Ascending aorta (tissue), 2 donors: ENCODE measurements around the gene SREBF2. TPM values are rescaled to one million over a fixed set of nuclear protein-coding genes. Genes with fewer than 3 reads are reported as not detected.

ENCODE experiments used
- DNase-seq, 2 donors: peaks; one replicate each; pipeline ENCODE4 v3.0.0-alpha.2; 2019; ENCODE audit warnings: low spot score in 2 of 2
- H3K27ac ChIP-seq, 2 donors: fragments of 200-600 bp; sonication (generic); one replicate each; pipeline ENCODE4 v1.5.1; 2016 to 2017; ENCODE audit warnings: mild to moderate bottlenecking in 1 of 2
- H3K27me3 ChIP-seq: fragments of 200-600 bp; sonication (generic); one replicate; pipeline ENCODE4 v1.5.1; 2017
- H3K36me3 ChIP-seq, 2 donors: fragments of 200-600 bp; sonication (generic); one replicate each; pipeline ENCODE4 v1.5.1; 2016
- H3K4me1 ChIP-seq, 2 donors: fragments of 200-600 bp; sonication (generic); one replicate each; pipeline ENCODE4 v1.5.1; 2016 to 2017; ENCODE audit warnings: mild to moderate bottlenecking in 1 of 2
- H3K4me3 ChIP-seq, 2 donors: fragments of 200-600 bp; sonication (generic); one replicate each; pipeline ENCODE4 v1.5.1; 2016 to 2017; ENCODE audit warnings: mild to moderate bottlenecking in 1 of 2
- H3K9me3 ChIP-seq, 2 donors: fragments of 200-600 bp; sonication (generic); one replicate each; pipeline ENCODE4 v1.5.1; 2016
- CTCF ChIP-seq, 3 experiments: fragments of 200-600 bp in 2 of 3; fragments of 450-650 bp in 1 of 3; sonication (generic) in 2 of 3; IDR thresholded peaks; one replicate each; pipeline ENCODE4 v1.5.1; 2016 to 2019; ENCODE audit warnings: antibody characterized with exemption in 3 of 3, mild to moderate bottlenecking in 1 of 3, moderate library complexity in 1 of 3
- intact Hi-C: fragments of 100-400 bp; cut with DNase I; formaldehyde crosslinking; loops from one replicate; pipeline ENCODE4 v1.15.1; 2023
- total RNA-seq: library from RNA; depleted of rRNA; stranded (reverse); fragments of >200 nt; gene quantifications from one replicate; pipeline ENCODE4 v1.1.0, GENCODE V29; 2016

SREBF2 gene
- total RNA-seq, 1 donor from 2014 or later = 46.1 TPM

- Histone ChIP-seq H3K27ac (no peak overlapping the region), H3K4me1 (no peaks in the 10 kb centered on the region), H3K36me3 (peaks cover 57 to 93% of the 10 kb centered on the region in 2 donors), H3K4me3 (no peak overlapping the region), H3K27me3 (no peaks in the 10 kb centered on the region), H3K9me3 (no peaks in the 10 kb centered on the region)
- no peak for TF ChIP-seq CTCF (IDR thresholded peaks at IDR 0.05)
- intact Hi-C loops = no loop called here
- DNase-seq = no peak
Measured at GRCh38 chr22:41893591-41894375, 60.9 kb downstream of the SREBF2 start.

DNA sequence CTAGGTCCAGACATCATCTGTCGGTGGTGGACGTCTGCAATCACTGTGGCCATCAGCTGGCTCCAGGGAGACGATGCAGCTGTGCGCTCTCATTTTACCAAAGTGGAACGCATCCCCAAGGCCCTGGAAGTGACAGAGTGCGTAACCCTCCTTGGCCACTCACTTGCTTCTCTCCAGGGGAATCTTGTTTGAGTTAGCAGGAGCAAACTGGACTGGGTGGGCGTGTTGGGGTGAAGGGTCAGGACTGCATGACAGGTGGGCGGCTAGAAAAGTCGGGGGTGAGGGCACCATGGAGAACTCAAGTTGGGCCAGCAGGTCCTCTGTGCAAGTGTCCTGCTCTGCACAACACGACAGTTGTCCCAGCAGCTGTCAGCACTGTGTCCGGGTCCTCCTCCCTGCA, 65.7 kb downstream of the SREBF2 start:
- Histone ChIP-seq H3K4me3 (no peak overlapping the region), H3K9me3 (no peaks in the 10 kb centered on the region), H3K36me3 (peaks cover 47 to 98% of the 10 kb centered on the region in 2 donors), H3K27ac (no peak overlapping the region), H3K27me3 (no peaks in the 10 kb centered on the region), H3K4me1 (no peaks in the 10 kb centered on the region)
- TF ChIP-seq CTCF (IDR thresholded peaks at IDR 0.05) = no peak
- intact Hi-C loops = no loop called here
- no peak for DNase-seq

DNA sequence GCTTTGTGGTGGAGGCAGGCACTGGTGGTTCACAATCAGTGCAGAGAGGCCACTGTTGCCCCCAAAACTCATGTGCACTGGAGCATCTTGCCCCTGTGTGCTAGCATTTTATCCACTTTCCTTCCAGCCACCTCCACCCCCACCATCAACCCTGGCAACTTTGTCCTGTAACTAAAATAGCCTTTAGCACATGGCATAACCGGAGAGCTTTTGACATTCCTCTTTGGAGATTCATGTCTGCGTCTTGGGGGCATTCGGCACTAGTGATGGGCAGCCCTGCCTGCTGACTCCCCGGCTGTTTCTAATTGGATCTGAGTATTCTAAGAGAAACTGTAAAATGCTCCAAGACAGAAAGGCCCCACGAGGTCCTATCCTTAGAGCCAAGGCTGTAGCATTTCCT, 66.2 kb downstream of the SREBF2 start:
- no peak for TF ChIP-seq CTCF (IDR thresholded peaks at IDR 0.05)
- no peaks in the 10 kb centered on the region for H3K27me3 ChIP-seq
- intact Hi-C loops = no loop called here
- H3K36me3 ChIP-seq = peaks cover 51 to 98% of the 10 kb centered on the region in 2 donors
- no peaks in the 10 kb centered on the region for H3K4me1 ChIP-seq
- DNase-seq = no peak
- H3K27ac ChIP-seq = no peak overlapping the region
- H3K4me3 ChIP-seq = no peak overlapping the region
- H3K9me3 ChIP-seq = no peaks in the 10 kb centered on the region

- H3K27ac ChIP-seq = no peak overlapping the region
- H3K36me3 ChIP-seq = peaks cover 51 to 98% of the 10 kb centered on the region in 2 donors
- DNase-seq = no peak
- no peak for TF ChIP-seq CTCF (IDR thresholded peaks at IDR 0.05)
- no peak overlapping the region for H3K4me3 ChIP-seq
- H3K9me3 ChIP-seq = no peaks in the 10 kb centered on the region
- H3K27me3 ChIP-seq = no peaks in the 10 kb centered on the region
- no peaks in the 10 kb centered on the region for H3K4me1 ChIP-seq
- intact Hi-C loops = no loop called here
Measured at GRCh38 chr22:41899992-41900651, 67.2 kb downstream of the SREBF2 start.

DNA sequence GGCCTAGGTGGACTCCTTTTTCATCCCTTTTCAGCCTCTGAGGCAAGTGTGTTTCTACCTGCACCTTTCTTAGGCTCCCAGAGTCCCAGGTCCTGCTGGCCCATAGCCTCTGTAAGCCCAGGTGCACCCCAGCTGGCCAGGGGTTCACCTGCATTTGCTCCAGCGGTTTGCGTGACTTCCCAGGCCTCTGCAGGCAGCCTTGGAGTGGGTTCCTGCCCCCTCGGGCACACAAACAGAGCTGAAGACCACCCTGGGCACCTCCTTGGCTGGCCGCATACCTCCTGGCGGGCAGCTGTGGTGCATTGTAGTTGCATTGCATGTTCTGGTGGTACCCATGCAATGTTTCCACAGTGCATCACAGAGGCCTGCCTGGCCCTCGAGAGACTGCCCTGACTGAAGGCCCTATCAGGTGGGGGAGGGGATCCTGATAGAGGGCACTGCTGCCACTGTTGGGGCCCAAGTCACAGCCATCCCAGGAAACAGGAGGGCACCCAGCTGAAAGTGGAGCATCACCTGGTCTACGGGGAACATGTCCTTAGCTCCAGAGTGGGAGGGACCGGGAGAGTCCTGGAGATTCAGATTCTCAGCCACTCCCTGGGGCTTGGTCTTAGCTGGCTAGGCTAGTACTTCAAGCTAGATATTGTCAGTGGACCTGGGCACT, 67.9 kb downstream of the SREBF2 start:
- Histone ChIP-seq H3K9me3 (no peaks in the 10 kb centered on the region), H3K4me3 (no peak overlapping the region), H3K4me1 (no peaks in the 10 kb centered on the region), H3K36me3 (peaks cover 51 to 98% of the 10 kb centered on the region in 2 donors), H3K27ac (no peak overlapping the region), H3K27me3 (no peaks in the 10 kb centered on the region)
- no peak for TF ChIP-seq CTCF (IDR thresholded peaks at IDR 0.05)
- intact Hi-C loops = no loop called here
- DNase-seq = no peak
